Astrocyte of the spinal cord (primary cell): ENCODE data around the gene SLC16A12.
A peak's percentile ranks its signal among the peaks of the same experiment; 100 is the strongest.
"Not testable (repeated sequence)": the region's sequence is repeated elsewhere in the genome, so short reads cannot be mapped to it uniquely, and the experiment has no call there.

Experiments
- DNase-seq: peaks from one replicate; pipeline ENCODE4 v3.0.0; 2011; ENCODE audit warnings: low read depth, low spot score
- H3K4me3 ChIP-seq: 2 replicates; pipeline ENCODE4 v1.5.1; 2011; ENCODE audit warnings: low read depth, mild to moderate bottlenecking, low read length, moderate library complexity
- in situ Hi-C: cut with HindIII; loops from 2 replicates; pipeline ENCODE4 v1.10.0; 2017; ENCODE audit warnings: low sequenced_read_pairs
- TF ChIP-seq, protein P1 (sequence below): IDR thresholded peaks from 2 replicates; pipeline ENCODE4 v1.5.1; 2012; ENCODE audit warnings: low read depth, mild to moderate bottlenecking, low read length, inconsistent platforms

SLC16A12 gene

DNA sequence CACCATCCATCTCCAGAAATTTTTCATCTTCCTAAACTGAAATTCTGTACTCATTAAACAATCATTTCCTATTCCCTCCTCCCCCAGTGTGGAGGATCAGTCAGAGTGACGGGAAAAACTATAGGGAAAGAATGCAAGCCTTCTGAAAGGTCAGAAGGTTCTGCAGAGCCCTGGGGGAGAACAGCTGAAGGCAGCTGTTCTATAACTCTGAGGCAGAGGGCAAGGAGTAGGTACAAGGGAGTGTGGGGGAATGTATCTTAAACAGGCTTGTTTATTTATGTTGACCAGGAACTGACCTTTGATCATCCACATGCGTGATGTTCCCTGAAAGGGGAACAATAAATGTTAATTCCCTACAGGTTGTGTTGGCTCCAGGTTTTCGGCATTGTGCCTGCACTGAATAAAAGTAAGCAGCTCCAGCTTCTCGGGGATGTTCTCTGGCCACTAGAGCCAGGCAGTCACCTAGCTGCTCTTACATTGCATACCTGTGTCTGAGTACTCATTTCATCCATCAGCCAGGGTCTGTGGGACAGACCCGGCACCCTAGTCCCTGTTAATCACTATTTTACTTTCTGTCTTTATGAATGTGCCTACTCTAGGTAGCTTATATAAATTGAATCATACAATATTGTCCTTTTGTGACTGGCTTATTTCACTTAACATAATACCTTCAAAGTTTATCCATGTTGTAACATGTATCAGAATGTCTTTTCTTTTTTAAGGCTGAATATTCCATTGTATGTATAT lies 137.2 kb downstream of the SLC16A12 start:
- peak; percentile 5 for DNase-seq
- no peak overlapping the region for H3K4me3 ChIP-seq
- TF ChIP-seq, protein P1, sequence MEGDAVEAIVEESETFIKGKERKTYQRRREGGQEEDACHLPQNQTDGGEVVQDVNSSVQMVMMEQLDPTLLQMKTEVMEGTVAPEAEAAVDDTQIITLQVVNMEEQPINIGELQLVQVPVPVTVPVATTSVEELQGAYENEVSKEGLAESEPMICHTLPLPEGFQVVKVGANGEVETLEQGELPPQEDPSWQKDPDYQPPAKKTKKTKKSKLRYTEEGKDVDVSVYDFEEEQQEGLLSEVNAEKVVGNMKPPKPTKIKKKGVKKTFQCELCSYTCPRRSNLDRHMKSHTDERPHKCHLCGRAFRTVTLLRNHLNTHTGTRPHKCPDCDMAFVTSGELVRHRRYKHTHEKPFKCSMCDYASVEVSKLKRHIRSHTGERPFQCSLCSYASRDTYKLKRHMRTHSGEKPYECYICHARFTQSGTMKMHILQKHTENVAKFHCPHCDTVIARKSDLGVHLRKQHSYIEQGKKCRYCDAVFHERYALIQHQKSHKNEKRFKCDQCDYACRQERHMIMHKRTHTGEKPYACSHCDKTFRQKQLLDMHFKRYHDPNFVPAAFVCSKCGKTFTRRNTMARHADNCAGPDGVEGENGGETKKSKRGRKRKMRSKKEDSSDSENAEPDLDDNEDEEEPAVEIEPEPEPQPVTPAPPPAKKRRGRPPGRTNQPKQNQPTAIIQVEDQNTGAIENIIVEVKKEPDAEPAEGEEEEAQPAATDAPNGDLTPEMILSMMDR, result no peak
- in situ Hi-C loops, result no loop called here

DNA sequence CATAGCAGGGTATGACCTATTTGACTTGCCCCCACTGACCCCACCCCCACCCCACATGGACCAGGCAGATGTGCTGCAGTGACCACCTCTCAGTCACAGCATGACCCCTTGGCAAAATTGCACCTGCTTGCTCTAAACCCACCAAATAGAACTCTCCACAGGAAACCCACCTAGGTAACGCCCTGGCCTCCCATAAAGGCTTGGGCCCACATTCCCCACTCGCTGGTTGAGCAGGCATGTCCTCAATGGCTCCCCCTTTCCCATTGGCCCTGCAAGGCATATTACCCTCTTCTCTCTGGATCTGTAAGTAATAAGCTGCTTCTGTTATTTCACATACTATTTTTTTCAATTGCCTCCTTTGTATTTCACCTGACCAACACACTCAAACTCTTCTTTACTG lies 140.3 kb downstream of the SLC16A12 start:
- in situ Hi-C loops, result no loop called here
- TF ChIP-seq, protein P1, result no peak

DNA sequence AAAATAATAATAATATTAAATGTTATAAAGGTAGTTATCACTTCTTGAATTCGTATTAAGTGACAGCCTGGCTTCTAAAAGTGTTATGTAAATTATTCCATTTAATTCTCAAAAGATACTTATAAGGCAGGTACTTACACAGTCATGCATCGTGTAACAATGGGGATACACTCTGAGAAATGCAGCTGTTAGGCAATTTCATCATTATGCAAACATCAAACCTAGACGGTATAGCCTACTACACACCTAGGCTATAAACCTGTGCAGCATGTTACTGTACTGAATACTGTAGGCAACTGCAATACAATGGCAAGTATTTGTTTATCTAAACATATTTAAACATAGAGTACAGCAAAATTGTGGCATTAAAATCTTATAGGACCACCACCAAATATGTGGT lies 141.5 kb downstream of the SLC16A12 start:
- no peak overlapping the region for H3K4me3 ChIP-seq
- TF ChIP-seq, protein P1, result no peak
- in situ Hi-C loops, result no loop called here

More for the DNA sequence above, 140.3 kb downstream of the SLC16A12 start:
- no peak overlapping the region for H3K4me3 ChIP-seq
- DNase-seq, result no peak

DNA sequence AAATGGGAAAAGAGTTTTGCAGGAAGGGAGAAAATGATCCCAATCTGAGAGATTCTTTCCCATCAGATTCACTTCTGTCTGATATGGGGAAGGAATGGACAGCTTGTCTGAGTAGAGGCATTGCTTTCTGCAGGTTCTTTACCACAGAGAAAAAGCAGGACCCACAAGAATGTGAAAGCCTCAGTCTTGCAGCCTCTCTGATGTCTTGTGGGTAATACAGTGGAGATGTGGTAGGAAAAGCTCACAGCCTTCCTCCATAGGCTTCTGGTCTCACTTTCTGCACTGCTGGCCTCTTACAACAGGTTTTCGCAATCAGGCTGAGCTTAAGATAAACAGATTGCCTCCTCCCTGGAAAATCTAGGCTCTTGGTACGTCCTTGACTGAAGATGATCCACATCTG lies 142.4 kb downstream of the SLC16A12 start:
- peak; percentile 74 for DNase-seq
- peak overlapping the region; percentile 71 for H3K4me3 ChIP-seq
- in situ Hi-C loops, result no loop called here
- TF ChIP-seq, protein P1, result no peak

More for the DNA sequence above, 141.5 kb downstream of the SLC16A12 start:
- no peak for DNase-seq

DNA sequence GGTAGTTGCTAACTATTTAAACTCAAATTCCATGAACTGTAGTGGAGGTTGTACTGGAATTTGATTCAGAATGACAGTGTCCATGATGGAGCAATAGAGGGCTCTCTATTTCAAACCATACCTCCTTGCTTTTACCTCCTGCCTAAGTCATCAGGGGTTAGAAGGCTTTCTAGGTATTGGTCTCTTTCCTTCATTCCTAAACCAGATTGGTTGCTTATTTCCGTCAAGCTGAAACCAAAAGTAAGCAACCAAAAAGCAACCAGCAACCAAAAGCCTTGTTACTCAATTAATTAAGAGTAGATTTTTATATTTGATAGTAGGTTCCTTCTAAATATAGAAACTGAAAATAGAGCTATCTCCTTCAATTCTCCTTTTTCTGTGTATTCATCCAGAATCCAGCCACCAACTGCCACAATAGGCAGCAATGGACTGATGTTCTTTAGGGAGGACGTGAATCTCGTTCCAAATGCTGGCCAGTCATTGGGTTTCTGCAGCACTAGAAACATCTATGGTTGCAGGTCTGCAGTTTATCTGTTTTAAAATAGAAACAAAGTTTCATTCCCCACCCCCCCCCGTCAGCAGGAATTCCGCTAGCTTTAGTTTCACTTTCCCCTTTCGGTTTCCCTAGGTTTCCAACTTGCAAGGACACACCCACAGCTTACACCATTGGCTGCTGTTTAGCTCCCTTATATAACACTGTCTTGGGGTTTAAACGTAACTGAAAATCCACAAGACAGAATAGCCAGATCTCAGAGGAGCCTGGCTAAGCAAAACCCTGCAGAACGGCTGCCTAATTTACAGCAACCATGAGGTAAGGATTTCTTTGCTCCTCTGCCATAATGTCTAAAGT lies 143.3 kb downstream of the SLC16A12 start, which contains the start of gene IFIT1:
Gene IFIT1, plus strand, starts transcription at position 717 of the 850 bp plus-strand sequence. Its CDS starts 90 bp downstream, at position 807.
- H3K4me3 ChIP-seq, result peak within 1 kb of the TSS; percentile 71
- in situ Hi-C loops, result no loop called here
- TF ChIP-seq, protein P1, result no peak
- DNase-seq, result peak; percentile 94

DNA sequence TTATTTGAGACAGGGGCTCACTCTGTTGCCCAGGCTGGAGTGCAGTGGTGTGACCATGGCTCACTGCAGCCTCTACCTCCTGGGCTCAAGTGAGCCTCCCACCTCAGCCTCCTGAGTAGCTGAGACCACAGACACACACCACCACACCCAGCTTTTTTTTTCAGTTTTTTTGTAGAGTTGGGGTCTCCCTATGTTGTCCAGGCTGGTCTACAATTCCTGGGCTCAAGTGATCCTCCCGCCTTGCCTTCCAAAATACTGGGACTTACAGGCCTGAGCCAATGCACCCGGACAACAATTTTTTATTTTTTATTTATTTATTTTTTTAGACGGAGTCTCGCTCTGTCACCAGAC lies 144.2 kb downstream of the SLC16A12 start:
- in situ Hi-C loops, DNase-seq, H3K4me3 ChIP-seq: not testable (repeated sequence)
